Heart left ventricle (tissue), 16 donors: ENCODE data around the gene RNLS. TPM values are rescaled to one million over a fixed set of nuclear protein-coding genes. Genes with fewer than 3 reads are reported as not detected.
A peak's percentile ranks its signal among the peaks of the same experiment; 100 is the strongest.

Experiments
- ATAC-seq, 4 donors: fragments of 200-7000 bp; cut with Tn5 transposase; one replicate each; pipeline ENCODE4 v1.9.1; 2020 to 2022; ENCODE audit warnings: moderate library complexity in 4 of 4, mild to moderate bottlenecking in 3 of 4, moderate number of reproducible peaks in 1 of 4
- DNase-seq, 5 donors: peaks; one replicate each; pipeline ENCODE4 v3.0.0-alpha.2; 2020
- H3K27ac ChIP-seq, 12 donors: fragments of 200-600 bp; sonication (generic) in 4 of 12; one replicate each; pipeline versions ENCODE4 v1.5.0 to v1.8.0; 2016 to 2022; ENCODE audit warnings: mild to moderate bottlenecking in 2 of 12
- H3K27me3 ChIP-seq, 9 donors: fragments of 200-600 bp; sonication (generic) in 2 of 9; one replicate each; pipeline versions ENCODE4 v1.5.1 to v1.8.0; 2016 to 2022; ENCODE audit warnings: mild to moderate bottlenecking in 3 of 9
- H3K36me3 ChIP-seq, 9 donors: fragments of 200-600 bp; sonication (generic) in 2 of 9; one replicate each; pipeline versions ENCODE4 v1.5.0 to v1.8.0; 2018 to 2022; ENCODE audit warnings: mild to moderate bottlenecking in 2 of 9
- H3K4me1 ChIP-seq, 12 donors: fragments of 200-600 bp; sonication (generic) in 4 of 12; one replicate each; pipeline versions ENCODE4 v1.5.0 to v1.8.0; 2016 to 2022; ENCODE audit warnings: mild to moderate bottlenecking in 3 of 12
- H3K4me3 ChIP-seq, 12 donors: fragments of 200-600 bp; sonication (generic) in 4 of 12; one replicate each; pipeline versions ENCODE4 v1.5.0 to v1.8.0; 2017 to 2022; ENCODE audit warnings: mild to moderate bottlenecking in 9 of 12, moderate library complexity in 4 of 12
- H3K9me3 ChIP-seq, 12 donors: fragments of 200-600 bp; sonication (generic) in 4 of 12; one replicate each; pipeline versions ENCODE4 v1.5.0 to v1.8.0; 2016 to 2022; ENCODE audit warnings: mild to moderate bottlenecking in 1 of 12
- CTCF ChIP-seq, 12 donors: fragments of 200-600 bp; sonication (generic) in 4 of 12; IDR thresholded peaks; one replicate each; pipeline versions ENCODE4 v1.5.0 to v1.8.0; 2018 to 2022; ENCODE audit warnings: antibody characterized with exemption in 12 of 12, mild to moderate bottlenecking in 5 of 12
- POLR2A ChIP-seq, 2 donors: fragments of 450-650 bp; IDR thresholded peaks; one replicate each; pipeline ENCODE4 v1.6.1; 2017; ENCODE audit warnings: antibody characterized with exemption in 2 of 2, mild to moderate bottlenecking in 2 of 2, moderate library complexity in 2 of 2
- WGBS, 4 donors: extraction: QIAGEN DNeasy Blood & Tissue Kit in 2 of 4; methylation state at CpG; one replicate each; pipeline versions ENCODE4 v1.1.5 to v1.1.7; 2013 to 2018; 5-methylcytosine and 5-hydroxymethylcytosine counted together
- intact Hi-C, 10 donors: fragments of 100-400 bp; cut with DNase I; formaldehyde crosslinking; loops; one replicate each; pipeline versions ENCODE4 v1.11.1 to v1.14.2; 2022
- polyA plus RNA-seq, 2 donors: library from polyadenylated mRNA; stranded (reverse); fragments of 200-250 nt; gene quantifications; one replicate each; pipeline ENCODE4 v1.2.3, GENCODE V29; 2013
- total RNA-seq, 9 donors: library from RNA; depleted of rRNA in 2 of 9; stranded (reverse); fragments of >200 nt in 2 of 9; fragmentation: NEBNext Ultra II Directional in 3 of 9; extraction: Animal tissue kit (Norgen Biotek cat#: 25700) in 3 of 9; gene quantifications; one replicate each; pipeline versions ENCODE4 v1.1.0 to v1.2.4, GENCODE V29; 2016 to 2023
- donor health status: ischemic (EF 13 %, LVEDD 7.1; RV severe dilation, severe dysfunction).
- donor health status: healthy with polysubstance abuse.
- donor health status: DM: no; HTN: yes; CAD: no.
- donor health status: DM: no; HTN: no; CAD: no.
- donor health status: ischemic (EF 25% LVEDD 6.9; RV normal size, moderate dysfunction).
- donor health status: ischemic (EF 25% LVEDD 5.7; RV mildly dilated, moderate dysfunction).
- donor health status: healthy.
- donor health status: DM: yes; HTN: yes; CAD: no.
- donor health status: ischemic (EF 35%, LVEDD 5.7; RV mildly dilated, moderate dysfunction).
- donor health status: nonischemic (EF 11% LVEDD 7.7; RV severe dilation, severe dysfunction).
- donor health status: DM: yes; HTN: yes; CAD: no.
- donor health status: PGD.
- donor health status: ischemic (EF 29% LVEDD 5.4; RV normal size, mild dysfunction).
- donor health status: nonischemic (EF 23%, LVEDD 6.1; RV moderate dilation, normal function).

RNLS gene
- total and polyA plus RNA-seq, 11 donors: 6.6 to 30.7 (median 15.1) TPM

DNA sequence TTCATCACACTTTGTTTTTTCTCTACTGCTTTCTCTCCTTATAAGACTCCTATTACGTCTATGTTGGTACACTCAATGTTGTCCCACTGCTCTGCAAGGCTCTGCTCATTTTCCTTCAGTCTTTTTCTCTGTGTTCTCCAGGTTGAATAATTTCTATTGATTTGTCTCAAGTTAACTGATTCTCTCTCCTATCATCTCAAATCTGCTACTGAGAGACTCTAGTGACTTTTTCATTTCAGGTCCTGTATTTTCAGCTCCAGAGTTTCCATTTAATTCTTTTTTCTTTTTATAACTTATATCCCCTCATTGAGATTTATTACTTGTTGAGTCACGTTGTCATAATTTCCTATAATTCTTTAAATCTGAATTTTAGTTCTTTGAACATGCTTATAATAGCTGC is 100.9 kb downstream of the RNLS start:
- TF ChIP-seq CTCF (IDR thresholded peaks at IDR 0.05) (no peak), POLR2A (IDR thresholded peaks at IDR 0.05) (no peak)
- intact Hi-C loops: loop anchor here in 1 of 10 donors (10.0 kb wide), 1 partner anchor 57 kb away; no protein-coding TSS in a partner anchor
- no peaks in the 10 kb centered on the region for H3K36me3 ChIP-seq
- no peaks in the 10 kb centered on the region for H3K27me3 ChIP-seq
- H3K9me3 ChIP-seq: peaks cover 0 to 5% (median 0%) of the 10 kb centered on the region in 12 donors
- H3K27ac ChIP-seq: no peak overlapping the region
- no peak for DNase-seq
- no peak for ATAC-seq
- no peak overlapping the region for H3K4me3 ChIP-seq
- 72 to 80% (median 76%) methylated on average over 2 of the region's 2 CpGs for WGBS, 4 donors
- peaks cover 0 to 12% (median 0%) of the 10 kb centered on the region in 12 donors for H3K4me1 ChIP-seq

- intact Hi-C loops: no loop called here
- no peak for DNase-seq
- peaks cover 0 to 30% (median 5%) of the 10 kb centered on the region in 12 donors for H3K4me1 ChIP-seq
- no peak for TF ChIP-seq POLR2A (IDR thresholded peaks at IDR 0.05)
- TF ChIP-seq CTCF (IDR thresholded peaks at IDR 0.05): no peak
- ATAC-seq: peak in 3 of 4 donors; percentile 36 to 57 (median 37)
- H3K9me3 ChIP-seq: peaks cover 0 to 5% (median 0%) of the 10 kb centered on the region in 12 donors
- no peak overlapping the region for H3K4me3 ChIP-seq
- 90 to 95% (median 91%) methylated on average over 2 of the region's 2 CpGs for WGBS, 4 donors
- no peaks in the 10 kb centered on the region for H3K36me3 ChIP-seq
- no peak overlapping the region for H3K27ac ChIP-seq
- H3K27me3 ChIP-seq: no peaks in the 10 kb centered on the region
Measured at GRCh38 chr10:88478256-88478655, 104.9 kb downstream of the RNLS start.

DNA sequence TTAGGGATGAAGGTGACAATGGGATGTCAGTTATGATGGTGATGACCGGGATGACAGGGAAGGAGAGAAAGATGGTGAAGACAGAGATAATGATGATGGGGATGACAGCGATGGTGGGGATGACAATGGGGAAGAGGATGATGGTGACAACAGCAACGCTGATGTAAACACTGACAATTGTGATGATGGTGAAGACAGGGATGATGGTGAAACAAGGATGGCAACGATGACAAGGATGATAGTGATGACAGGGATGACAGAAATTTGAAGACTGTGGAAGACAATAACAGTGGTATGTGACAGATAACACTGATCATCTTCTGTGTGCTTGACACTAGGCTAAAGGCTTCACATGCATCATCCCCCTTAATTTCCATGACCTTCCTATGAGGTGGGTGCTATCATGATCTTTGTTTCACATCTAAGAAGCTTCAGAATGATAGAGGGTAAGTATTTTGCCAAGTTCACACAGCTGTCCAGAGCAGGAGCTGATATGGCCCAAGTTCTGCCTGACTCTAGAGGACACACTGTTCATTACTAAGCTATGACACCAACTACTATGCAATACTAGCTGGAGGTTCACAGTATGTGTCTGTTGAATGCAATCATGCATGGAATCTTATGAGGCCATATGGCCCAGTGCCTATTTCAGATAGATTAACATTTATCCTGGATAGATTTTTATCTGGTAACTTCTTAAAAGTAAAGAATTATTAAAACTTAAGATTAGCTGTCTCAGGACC is 105.6 kb downstream of the RNLS start:
- DNase-seq: no peak
- intact Hi-C loops: no loop called here

More for the DNA sequence above, 105.6 kb downstream of the RNLS start:
- Histone ChIP-seq H3K36me3 (no peaks in the 10 kb centered on the region), H3K4me3 (no peak overlapping the region), H3K9me3 (peaks cover 0 to 4% (median 0%) of the 10 kb centered on the region in 12 donors), H3K27me3 (no peaks in the 10 kb centered on the region), H3K27ac (no peak overlapping the region), H3K4me1 (peaks cover 0 to 30% (median 5%) of the 10 kb centered on the region in 12 donors)
- ATAC-seq: peak in 3 of 4 donors; percentile 41 to 64 (median 59)
- WGBS, 4 donors: 85 to 89% (median 87%) methylated on average over 4 of the region's 4 CpGs
- TF ChIP-seq POLR2A (IDR thresholded peaks at IDR 0.05) (no peak), CTCF (IDR thresholded peaks at IDR 0.05) (no peak)
